ENCODE data around the gene MDK.

The MDK gene

DNA sequence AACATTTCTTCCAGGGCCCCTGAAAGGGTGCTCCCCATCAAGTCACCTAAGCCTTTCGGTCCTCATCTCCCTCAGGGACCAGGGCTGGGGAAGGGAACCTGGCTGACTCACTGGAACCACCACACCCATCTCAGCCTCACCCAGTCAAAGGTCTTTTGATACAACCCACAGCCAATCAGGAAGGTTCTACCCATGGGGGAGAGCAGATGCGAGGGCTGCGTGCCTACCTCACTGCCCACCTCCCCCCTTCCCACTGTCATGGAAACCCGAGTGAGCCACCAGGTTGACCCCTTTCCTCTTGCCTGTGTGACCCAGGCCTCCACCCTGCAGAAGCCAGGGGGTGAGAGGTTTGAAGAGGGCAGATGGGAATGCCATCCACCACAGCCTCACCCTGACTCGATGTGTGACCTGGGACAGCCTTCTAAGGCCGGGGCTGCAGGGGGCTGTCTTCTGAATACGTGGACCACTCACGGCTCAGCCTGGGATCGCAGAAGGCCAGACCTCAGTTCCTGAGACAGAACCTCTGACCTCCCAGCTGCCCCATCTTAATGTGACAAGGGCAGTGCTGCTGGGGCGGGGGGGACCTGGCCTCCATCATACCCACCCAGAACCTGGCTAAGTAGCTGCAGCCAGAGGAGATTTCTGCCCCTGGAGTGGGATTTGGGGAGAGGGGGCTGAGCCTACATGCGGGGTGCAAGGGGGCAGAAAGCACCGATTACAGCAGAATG is 2.7 kb downstream of the MDK start:
- no peak for DNase-seq (ENCODE audit: low read depth)

DNA sequence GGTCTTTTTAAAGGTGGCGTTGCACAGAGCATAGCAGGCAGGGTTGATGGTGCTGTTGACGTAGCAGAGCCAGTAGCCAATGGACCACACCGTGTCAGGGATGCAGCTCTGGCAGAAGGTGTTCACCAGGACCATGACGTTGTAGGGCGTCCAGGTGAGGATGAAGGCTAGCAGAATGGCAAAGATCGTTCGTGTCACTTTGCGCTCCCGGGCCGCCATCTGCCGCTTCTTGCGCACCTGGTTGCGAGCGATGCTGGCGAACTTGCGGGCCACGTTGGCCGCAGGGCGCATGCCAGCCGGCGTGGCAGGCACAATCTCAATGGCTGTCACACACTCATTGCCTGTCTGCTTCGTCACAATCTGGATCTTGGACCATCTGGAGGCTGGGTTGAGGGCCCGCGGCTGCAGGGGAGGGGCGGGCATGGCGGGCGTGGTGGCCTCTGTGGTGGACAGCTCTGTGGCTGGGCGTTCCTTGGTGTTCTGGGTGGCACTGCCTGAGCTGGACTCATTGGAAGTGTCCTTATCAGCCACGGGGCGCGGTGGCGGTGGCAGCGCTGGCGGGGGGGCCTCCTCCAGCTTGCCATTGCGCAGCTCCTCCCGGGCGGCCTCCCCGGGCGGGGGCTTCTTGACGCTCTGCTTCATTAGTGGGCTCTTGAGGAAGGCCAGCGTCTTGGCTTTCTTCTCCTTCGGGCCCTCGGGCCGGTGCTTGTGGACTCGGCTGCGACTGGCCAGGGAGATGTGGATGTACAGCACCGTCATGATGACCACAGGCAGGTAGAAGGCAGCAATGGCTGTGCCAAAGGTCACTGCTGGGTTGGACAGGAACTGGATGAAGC is 3.9 kb downstream of the MDK start:
- DNase-seq (ENCODE audit: low read depth) = no peak

DNA sequence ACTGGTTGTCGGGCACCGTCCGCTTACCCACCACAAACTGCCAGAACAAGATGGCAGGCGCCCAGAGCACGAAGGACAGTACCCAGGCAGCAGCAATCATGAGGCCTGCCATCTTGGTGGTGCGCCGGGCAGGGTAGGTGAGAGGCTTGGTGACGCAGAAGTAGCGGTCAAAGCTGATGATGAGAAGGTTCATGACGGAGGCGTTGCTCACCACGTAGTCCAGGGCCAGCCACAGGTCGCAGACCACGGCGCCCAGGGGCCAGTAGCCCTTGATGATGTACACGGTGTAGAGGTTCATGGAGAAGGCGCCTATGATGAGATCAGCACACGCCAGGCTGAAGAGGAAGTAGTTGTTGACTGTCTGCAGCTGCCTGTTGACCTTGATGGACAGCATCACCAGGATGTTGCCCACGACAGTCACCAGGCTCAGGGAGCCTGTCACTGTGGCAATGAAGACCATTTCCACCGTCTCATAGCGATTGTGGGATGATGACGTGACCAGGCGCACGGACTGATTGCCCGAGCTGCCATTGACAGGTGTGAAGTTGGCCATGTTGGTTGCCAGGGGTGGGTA is 4.6 kb downstream of the MDK start:
- DNase-seq (ENCODE audit: low read depth) = no peak

DNA sequence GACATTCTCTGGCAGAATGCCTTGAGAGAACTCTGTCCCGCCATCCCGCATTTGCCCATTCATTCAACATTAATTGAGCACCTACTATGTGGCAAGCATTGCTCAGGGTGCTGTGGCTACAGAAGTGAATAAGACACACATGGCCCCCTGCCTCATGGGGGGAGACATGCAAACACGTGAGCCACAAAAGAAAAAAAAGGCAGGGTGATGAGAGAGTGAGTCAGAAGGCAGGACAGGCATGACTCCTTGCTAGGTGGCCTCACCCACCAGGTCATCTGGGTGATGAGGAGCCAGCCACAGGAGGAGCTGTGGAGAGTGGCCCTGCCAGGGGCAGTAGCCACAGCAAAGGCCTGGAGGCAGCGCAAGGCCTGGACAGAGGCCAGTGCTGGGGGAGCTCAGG is 5.2 kb downstream of the MDK start:
- DNase-seq (ENCODE audit: low read depth) = no peak

DNA sequence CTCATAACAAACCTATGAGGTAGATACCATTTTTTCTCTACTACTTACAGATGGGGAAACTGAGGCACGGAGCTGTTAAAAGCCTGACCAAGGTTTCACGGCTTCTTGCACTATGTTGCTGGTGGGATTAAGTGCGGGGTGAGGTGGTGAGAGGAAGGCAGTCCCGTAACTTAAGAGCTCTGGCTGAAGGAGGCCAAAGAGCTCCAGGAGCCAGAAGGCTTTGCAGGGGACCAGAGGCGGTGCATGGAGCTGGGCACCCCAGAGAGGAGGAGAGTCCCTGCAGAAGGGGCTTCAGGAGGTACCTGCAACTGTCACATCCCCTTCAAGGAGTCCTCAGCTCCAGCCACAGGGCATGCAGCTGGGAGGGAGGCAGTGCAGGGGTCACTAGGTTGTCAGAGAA is 6.0 kb downstream of the MDK start:
- DNase-seq (ENCODE audit: low read depth) = no peak

DNA sequence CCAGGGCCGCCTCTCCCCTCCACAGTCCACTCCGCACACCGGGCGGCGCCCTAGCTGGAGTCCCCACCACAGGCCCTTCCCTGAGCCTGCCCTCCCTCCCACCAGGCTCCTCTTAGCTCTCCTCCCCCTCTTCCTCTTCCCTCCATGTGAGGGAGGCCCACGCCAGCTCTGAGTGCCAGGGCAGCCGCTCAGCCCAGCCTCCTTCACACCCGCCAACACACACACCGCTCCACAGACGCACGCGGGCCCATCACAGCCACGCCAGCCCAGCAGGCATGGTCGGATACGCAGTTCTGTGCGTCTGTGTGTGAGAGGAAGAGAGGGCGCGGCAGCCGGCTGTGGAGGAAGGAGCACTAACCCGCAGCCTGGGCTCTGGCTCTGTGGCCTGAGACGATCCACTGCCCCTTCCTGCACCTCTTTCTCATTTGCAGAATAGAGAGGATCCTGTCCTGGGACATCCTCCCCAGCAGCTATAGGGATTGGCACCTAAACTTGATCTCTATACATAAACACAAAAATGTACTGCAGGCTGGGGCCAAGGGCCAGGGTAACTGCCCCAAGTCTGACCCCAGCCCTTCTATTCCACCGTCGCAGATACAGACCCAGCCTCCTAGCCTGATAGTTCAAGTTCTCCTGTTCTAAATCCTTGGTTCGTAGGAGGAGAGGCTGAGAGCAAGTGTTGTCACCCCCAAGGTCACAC is 6.6 kb downstream of the MDK start:
- DNase-seq (ENCODE audit: low read depth) = no peak

DNA sequence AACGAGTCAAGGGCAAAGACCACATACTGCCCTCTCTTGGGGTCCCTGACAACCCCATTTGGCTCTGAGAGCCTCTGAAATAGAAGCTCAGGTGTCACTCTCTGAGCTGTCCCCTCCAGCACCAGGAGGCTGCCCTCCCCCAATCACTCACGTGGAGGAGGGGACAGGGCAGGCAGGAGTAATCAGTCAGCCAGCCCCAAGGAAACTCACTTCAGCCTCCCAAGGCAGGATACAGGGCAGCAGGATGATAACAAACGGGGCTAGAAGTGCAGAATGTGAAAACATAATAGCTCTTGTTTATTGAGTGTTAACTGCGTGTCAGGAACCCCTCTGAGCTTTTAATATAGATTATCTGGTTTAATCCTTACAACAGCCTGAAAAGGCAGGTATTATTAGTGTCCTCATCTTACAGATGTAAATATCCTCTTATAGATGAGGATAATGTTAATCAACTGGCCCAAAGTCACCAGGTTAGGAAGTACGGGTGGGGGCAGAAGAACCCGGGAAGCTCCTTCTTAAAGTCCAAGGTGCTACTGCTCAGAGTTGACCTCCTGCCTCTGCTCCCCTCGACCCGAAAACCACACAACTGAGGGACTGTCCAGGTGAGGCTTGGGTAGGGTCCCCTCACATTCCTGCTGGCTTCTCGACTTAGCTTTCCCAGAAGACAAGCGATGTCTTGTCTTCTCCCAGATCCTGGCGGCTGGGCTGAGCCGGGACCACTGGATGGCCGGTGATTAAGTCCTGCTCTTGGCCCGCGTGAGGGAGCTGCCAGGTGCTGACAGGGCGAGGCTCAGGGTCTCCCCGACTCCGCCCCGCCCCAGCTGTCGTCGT is 7.4 kb downstream of the MDK start:
- DNase-seq (ENCODE audit: low read depth) = no peak

DNA sequence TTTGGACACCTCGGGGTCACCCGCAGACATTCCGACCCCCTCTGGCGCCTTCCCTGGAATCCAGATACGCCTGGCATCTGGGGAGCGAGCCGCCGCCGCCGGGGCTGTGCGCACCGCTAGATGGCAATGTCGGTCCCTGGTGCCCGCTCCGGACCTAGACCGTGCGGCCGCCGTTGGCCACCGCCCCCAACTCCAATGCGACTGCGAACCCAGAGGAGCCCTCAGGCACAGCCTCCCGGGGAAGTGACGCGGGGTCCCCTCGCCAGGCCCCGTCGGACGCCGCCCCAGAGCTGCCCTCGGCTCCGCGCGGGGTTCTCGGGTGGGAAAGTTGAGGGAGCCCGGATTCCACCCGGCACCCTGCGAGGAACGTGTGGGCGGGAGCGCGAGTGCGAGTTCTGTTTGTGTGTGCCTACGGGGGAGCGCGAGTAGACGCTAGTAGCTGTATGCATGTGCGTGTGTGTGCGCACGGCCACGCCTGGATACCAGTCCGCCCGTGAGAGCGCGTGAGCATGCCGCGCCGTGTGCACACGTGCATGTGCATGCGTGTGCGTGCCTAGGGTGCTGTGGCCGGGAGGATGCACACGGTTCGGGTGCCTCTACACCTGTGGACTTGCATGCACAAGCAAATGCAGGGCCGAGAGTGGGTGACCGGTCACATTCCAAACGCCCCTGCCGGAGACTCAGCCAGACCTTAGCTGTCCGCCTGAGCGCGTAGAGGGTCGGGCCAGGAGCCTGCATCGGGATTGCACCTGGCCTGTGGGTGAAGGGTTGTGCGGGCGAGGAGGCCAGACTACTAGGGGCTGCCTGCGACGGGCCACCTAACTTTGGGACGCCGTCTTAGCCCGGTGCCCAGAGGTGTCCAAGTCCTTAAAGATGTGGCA is 8.2 kb downstream of the MDK start:
- DNase-seq (ENCODE audit: low read depth) = no peak

DNA sequence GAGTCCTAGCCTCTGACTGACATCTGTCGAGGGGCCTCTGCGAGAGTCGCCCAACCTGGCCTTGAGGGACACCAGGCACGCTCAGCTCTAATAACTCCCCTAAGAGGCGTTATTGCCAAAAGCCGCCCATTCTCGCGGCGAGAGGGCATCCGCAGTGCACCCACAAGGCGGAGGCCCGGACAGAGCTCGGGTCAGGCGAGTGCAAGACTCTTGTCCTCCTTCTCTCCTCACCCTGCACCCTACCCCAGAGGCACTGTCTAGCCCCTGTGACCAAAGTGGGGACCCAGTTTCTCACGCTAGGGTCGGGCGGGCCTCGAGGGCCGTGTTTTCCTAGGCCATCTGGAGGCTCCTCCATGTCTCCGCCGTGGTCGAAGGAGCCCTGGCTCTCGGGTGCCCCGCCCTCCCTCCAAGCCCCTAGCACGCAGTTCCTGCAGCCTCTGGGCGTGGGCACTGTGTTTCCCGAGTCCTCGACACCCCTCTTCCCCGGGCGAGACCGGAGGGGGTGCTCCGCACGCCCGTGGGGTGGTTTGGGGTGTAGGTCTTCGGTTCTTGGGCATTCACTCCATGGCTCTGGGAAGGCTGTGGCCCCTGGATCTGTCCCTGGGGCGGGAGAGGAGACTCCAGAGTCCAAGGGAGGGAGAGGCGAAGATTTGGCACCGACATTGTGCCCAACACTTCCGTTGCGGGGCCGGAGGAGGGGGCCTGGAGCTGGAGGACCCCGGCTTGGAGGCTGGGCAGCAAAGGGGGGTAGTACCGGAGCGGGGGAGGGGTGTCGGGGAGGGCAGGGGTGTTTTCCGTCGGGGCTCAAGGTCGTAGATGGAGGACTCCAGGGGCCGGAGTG is 9.1 kb downstream of the MDK start:
- DNase-seq (ENCODE audit: low read depth) = no peak

DNA sequence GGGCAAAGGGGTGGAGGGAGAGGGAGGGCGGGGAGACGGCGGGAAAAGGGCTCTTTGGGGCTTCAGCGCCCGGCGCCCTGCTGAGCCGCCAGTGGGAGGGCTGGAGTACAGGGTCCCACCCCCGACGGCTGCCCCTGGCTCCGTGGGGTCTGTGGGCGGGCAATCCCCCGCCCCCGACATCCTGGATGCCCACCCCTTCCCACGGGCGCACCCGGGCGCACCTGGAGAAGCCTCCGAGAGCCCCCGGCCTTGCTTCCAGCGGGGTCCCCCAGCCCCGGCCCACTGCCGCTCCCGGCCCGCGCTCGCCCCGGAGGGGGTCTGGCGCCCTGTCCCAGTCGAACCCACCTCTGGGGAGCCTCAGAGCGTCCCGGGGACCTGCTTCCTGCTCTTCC is 9.7 kb downstream of the MDK start:
- no peak for DNase-seq (ENCODE audit: low read depth)

DNA sequence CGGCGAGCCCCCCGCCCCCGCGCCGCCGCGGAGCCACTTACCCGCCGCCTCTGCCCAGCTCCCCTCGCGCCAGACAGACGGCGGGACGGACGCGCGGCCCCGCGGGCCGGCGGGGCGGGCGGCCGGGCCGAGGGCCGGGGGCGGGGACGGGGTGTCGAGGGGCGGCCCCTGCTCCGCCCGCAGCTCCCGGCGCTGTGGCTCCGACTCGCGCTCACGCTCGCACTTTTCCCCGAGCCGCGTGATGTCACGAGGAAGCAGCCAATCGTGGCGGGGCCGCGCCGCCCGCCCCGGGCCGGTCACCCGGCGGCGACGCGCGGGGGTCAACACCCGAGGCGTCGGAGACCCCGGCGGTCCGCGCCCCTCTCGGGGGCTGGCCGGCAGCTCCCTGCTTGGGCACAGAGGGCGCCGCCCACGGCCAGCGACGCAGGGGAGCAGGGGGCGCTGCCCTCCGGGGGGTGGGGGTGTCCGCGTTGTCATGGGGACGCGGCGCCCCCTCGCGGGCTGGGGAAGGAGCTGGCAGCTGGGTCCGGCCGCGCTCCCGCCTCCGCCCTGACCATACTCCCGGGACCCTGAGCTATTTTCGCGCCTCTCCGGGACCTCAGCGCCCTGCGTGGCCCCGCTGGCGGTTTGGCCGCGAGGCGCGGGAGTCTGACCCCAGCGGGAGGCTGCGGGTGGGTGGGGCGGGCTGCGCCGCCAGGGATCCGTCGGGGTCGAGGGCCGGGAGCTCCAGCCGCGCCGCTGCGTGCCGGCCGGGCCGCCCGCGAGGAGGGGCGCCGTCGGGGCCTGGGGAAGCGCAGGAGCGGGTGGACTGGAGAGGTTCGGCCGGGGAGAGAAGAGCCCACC is 10.3 kb downstream of the MDK start, which contains the start of gene CHRM4:
CHRM4 (minus strand) TSS at position 199 of the 843 bp plus-strand sequence. CDS start 5,219 bp downstream, outside the sequence.
- no peak for DNase-seq (ENCODE audit: low read depth)

DNA sequence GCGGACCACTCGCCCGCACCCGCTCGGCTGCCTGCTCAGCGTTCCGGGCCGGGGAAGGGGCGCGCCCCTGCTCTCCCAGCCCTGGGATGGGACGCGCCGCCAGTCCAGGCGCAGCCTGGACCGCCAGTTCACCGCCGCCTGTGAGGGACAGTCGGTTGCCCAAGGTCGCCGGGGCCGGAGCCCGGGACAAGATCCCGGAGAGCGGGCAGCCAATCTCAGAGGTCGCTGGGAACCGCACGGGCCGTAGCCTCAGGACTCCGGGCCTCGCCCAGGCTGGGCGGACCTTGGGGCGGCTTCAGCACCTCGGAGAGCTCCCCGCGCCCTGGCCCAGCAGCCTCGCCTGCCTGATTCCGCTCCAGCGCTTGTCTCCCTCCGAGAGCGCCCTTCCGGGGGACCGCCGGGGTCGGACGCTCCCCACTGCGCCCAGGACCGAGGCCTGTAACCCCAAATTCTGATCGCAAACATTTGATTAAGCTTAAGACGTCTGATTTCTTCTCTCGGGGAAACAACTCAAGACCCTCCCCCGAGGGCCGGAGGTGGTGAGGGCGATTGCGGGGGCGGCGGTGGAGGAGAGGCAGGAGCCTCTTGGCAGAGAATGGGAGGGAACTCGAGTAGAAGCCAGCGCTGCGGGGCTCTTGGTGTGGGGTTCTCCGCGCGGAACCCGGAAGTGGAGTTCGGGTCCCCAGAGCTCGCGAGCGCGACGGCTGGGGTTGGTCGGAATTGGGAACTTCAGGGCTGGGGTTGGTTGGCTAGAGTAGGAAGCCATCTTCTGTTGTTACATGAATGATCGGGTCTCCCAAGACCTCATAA is 11.2 kb downstream of the MDK start:
- peak; percentile 54 for DNase-seq (ENCODE audit: low read depth)

DNA sequence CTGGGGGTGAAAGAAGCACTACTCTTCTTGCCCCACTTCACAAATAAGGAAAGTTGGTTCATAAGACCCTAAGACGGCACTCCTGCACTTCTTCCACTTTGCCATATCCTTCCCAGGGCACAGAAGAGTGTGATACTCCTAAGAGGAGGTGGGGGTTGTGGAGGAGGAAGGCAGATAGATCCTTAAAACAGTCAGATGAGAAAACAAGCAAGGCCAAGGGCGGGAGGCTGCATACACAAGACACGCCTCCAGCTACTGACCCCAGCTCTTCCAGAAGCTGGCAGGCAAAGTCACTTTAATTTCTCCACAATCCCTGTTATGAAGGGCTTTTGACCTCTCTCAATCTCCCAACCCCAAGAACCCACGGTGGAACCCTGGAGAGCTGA is 11.8 kb downstream of the MDK start:
- no peak for DNase-seq (ENCODE audit: low read depth)

DNA sequence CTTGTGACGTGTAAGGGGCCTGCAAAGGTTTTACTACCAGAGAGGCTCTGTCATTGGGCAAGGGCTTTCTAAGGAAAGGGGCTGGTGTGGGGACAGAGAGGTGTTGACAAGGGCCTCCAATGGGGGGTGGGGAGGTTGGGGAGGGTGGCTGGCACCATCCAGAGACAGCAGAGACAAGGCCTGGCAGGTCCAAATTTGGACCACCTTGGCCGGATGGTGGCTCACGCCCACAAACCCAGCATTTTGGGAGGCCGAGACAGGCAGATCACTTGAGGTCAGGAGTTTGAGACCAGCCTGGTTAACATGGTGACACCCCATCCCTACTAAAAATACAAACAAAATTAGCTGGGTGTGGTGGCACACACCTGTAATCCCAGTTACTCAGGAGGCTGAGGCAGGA is 12.3 kb downstream of the MDK start:
- DNase-seq (ENCODE audit: low read depth) = no peak

DNA sequence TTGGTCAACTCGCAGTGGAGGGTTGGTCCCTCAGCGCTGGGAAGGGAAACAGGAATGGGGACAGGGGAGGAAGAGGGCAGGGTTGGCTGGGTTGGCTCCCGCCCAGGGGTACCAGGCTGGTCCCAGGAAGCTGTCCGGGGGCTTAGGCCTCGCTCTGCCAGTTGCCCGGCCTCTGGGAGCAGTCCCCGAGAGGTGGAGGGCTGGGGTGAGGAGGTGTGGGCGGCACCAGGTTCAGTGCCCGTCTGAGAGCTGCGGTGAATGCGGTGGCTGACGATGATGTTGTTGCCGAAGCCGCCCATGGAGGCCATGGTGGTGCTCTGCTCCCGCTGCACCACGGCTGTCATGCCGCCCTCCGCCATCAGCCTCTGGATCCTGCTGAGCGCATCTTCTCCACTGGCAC is 16.1 kb downstream of the MDK start:
- no peak for DNase-seq (ENCODE audit: low read depth)

DNA sequence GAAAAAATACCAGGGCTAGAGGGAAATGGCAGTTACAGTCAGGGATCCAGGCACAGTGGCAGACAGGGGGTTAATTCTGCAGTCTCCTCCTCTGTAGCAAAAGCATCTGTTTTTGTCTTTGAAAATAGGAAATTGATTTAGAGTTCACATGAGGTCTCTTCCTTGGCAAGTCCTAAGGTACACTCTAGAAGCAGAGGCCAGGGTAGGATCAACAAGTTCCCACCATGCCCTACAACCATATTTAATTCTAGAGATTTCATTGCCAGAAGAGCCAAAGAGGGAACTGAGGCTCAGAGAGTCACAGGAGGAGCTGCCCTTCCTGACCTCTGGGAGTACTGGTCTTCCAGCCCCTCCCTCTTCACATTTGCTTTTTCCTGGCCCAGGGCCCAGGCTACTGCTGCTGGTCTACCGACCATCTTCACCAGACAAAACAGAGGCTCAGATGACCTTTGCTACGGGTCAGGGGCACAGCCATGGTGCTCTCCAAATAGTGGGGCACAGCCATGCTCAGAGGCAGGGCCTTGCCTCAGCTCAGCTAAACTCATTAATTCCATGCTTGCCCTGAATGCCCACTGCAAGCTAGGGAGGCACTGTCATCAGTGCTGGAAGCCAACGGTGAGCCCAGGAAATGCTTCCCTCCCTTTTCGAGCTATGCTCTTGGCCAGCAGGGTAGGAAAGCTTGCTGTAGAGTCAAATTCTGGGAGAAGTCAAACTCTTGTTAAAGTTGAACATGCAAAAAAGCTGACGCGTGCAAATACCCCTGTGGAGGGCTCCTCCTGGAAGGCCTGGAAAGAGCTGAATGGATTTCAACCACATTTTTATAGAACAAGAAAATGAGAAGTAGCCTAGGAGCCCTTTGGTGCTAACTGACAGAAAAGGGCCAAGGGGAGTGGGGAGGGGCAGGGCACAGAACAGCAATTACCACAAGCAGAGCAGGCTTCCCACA is 21.8 kb downstream of the MDK start:
- DNase-seq (ENCODE audit: low read depth) = no peak

Measured in stromal cell of bone marrow (primary cell).